H1 (cell line): ENCODE results near the gene LIPM. TPM values are rescaled to one million over a fixed set of nuclear protein-coding genes. Genes with fewer than 3 reads are reported as not detected.

ENCODE experiments used
- CTCF ChIA-PET: fragments of 300-600 bp; sonication (Branson Sonifier 250); formaldehyde crosslinking; loops from one replicate; lab custom pipeline; 2021; ENCODE audit not compliant: partially characterized antibody; lab: Charles Lee
- POLR2A ChIA-PET: fragments of 300-600 bp; sonication (Branson Sonifier 250); formaldehyde crosslinking; loops from one replicate; lab custom pipeline; 2021; ENCODE audit warnings: inconsistent platforms; ENCODE audit not compliant: partially characterized antibody; lab: Charles Lee
- DNase-seq, 2 experiments: peaks; one replicate each; pipeline versions ENCODE4 v3.0.0 to v3.0.0-alpha.2; 2010 to 2022; ENCODE audit warnings: low spot score in 2 of 2, low read depth in 1 of 2, mixed read lengths in 1 of 2
- FAIRE-seq: peaks from 2 replicates; lab custom pipeline; 2011; peaks lifted over from hg19 to GRCh38; lab: Jason Lieb, UNC
- H2AFZ ChIP-seq: 2 replicates; pipeline ENCODE4 v1.8.1; 2012; ENCODE audit warnings: low read length, inconsistent platforms
- H2AK5ac ChIP-seq: 2 replicates; pipeline ENCODE4 v1.6.1; 2013; ENCODE audit warnings: low read depth, low read length
- H2BK120ac ChIP-seq: replicated peaks from 2 replicates; pipeline ENCODE3; 2013; ENCODE audit warnings: low read depth, low read length, inconsistent platforms
- H2BK12ac ChIP-seq: 2 replicates; pipeline ENCODE4 v1.6.1; 2013; ENCODE audit warnings: low read depth, low read length
- H2BK15ac ChIP-seq: 2 replicates; pipeline ENCODE4 v1.6.1; 2013; ENCODE audit warnings: low read length
- H2BK20ac ChIP-seq: 2 replicates; pipeline ENCODE4 v1.6.1; 2013; ENCODE audit warnings: low read length
- H2BK5ac ChIP-seq: 2 replicates; pipeline ENCODE4 v1.6.1; 2013; ENCODE audit warnings: low read depth, low read length
- H3K14ac ChIP-seq: 2 replicates; pipeline ENCODE4 v1.6.1; 2013; ENCODE audit warnings: inconsistent platforms; ENCODE audit not compliant: insufficient read length
- H3K18ac ChIP-seq: 2 replicates; pipeline ENCODE4 v1.6.1; 2013; ENCODE audit warnings: low read length; ENCODE audit errors: extremely low read depth
- H3K23ac ChIP-seq: 2 replicates; pipeline ENCODE4 v1.6.1; 2013; ENCODE audit warnings: inconsistent platforms; ENCODE audit not compliant: insufficient read length
- H3K23me2 ChIP-seq: 2 replicates; pipeline ENCODE4 v1.6.1; 2013; ENCODE audit warnings: low read depth, low read length
- H3K27ac ChIP-seq: 2 replicates; pipeline ENCODE4 v1.6.1; 2011; ENCODE audit warnings: low read depth, low read length, inconsistent platforms
- H3K27me3 ChIP-seq, 4 experiments: replicated peaks in 1 of 4; 1 replicate in 1 of 4; 2 replicates in 3 of 4; pipeline versions ENCODE4 v1.6.1 to v1.8.1; 2011 to 2013; ENCODE audit warnings: low read length in 3 of 4, mild to moderate bottlenecking in 3 of 4, inconsistent platforms in 2 of 4, mixed read lengths in 2 of 4, moderate library complexity in 1 of 4; ENCODE audit not compliant: control insufficient read depth in 3 of 4, insufficient read depth in 3 of 4; ENCODE audit errors: extremely low read depth in 1 of 4
- H3K36me3 ChIP-seq, 4 experiments: 2 replicates each; pipeline versions ENCODE4 v1.6.1 to v1.8.1; 2011 to 2013; ENCODE audit warnings: mild to moderate bottlenecking in 4 of 4, low read length in 3 of 4, moderate library complexity in 2 of 4, control low read depth in 1 of 4, inconsistent platforms in 1 of 4; ENCODE audit not compliant: insufficient read depth in 4 of 4, control insufficient read depth in 2 of 4
- H3K4ac ChIP-seq: replicated peaks from 2 replicates; pipeline ENCODE3; 2013; ENCODE audit warnings: low read length, low read depth, mixed read lengths, inconsistent platforms; ENCODE audit not compliant: insufficient read length
- H3K4me1 ChIP-seq, 4 experiments: replicated peaks in 1 of 4; 1 replicate in 1 of 4; 2 replicates in 3 of 4; pipeline versions ENCODE4 v1.6.1 to v1.8.1; 2011 to 2013; ENCODE audit warnings: low read length in 3 of 4, inconsistent platforms in 2 of 4, mixed read lengths in 1 of 4; ENCODE audit not compliant: insufficient read depth in 4 of 4, control insufficient read depth in 3 of 4
- H3K4me2 ChIP-seq, 2 experiments: 2 replicates each; pipeline versions ENCODE4 v1.6.1 to v1.8.1; 2011 to 2013; ENCODE audit warnings: low read depth in 2 of 2, low read length in 2 of 2, control low read depth in 1 of 2, inconsistent platforms in 1 of 2, mild to moderate bottlenecking in 1 of 2; ENCODE audit not compliant: insufficient read depth in 1 of 2
- H3K4me3 ChIP-seq, 4 experiments: fragments of 200-600, 300-600 bp in 1 of 4; sonication (generic), shearing (Covaris generic), sonication (Bioruptor Twin) in 1 of 4; 2 replicates each; pipeline versions ENCODE4 v1.5.1 to v1.8.1; 2011 to 2016; ENCODE audit warnings: low read length in 4 of 4, low read depth in 3 of 4, control low read depth in 2 of 4, inconsistent platforms in 2 of 4, mild to moderate bottlenecking in 2 of 4, mixed read lengths in 1 of 4, moderate library complexity in 1 of 4; ENCODE audit not compliant: insufficient read depth in 2 of 4; ENCODE audit errors: extremely low read depth in 1 of 4
- H3K56ac ChIP-seq: replicated peaks from 2 replicates; pipeline ENCODE3; 2013; ENCODE audit warnings: low read depth, mild to moderate bottlenecking, mixed read lengths, low read length, inconsistent platforms; ENCODE audit not compliant: insufficient read length
- H3K79me1 ChIP-seq: 2 replicates; pipeline ENCODE4 v1.6.1; 2013; ENCODE audit warnings: low read depth, low read length, control low read depth
- H3K79me2 ChIP-seq, 2 experiments: 2 replicates each; pipeline versions ENCODE4 v1.6.1 to v1.8.1; 2012 to 2013; ENCODE audit warnings: low read length in 2 of 2, mild to moderate bottlenecking in 2 of 2, inconsistent platforms in 1 of 2; ENCODE audit not compliant: insufficient read depth in 2 of 2, control insufficient read depth in 1 of 2
- H3K9ac ChIP-seq, 4 experiments: replicated peaks in 1 of 4; 1 replicate in 1 of 4; 2 replicates in 3 of 4; pipeline versions ENCODE4 v1.6.1 to v1.8.1; 2011 to 2013; ENCODE audit warnings: low read depth in 3 of 4, low read length in 3 of 4, control low read depth in 2 of 4, mild to moderate bottlenecking in 2 of 4, moderate library complexity in 2 of 4, inconsistent platforms in 1 of 4; ENCODE audit errors: extremely low read depth in 1 of 4
- H3K9me3 ChIP-seq, 2 experiments: 2 replicates each; pipeline versions ENCODE4 v1.6.1 to v1.8.1; 2012 to 2013; ENCODE audit warnings: mild to moderate bottlenecking in 2 of 2, moderate library complexity in 2 of 2, control low read depth in 1 of 2, inconsistent platforms in 1 of 2, low read depth in 1 of 2, low read length in 1 of 2, mixed read lengths in 1 of 2; ENCODE audit not compliant: insufficient read depth in 2 of 2
- H4K20me1 ChIP-seq, 2 experiments: replicated peaks in 1 of 2; 2 replicates each; pipeline versions ENCODE3 to v1.8.1; 2011 to 2013; ENCODE audit warnings: inconsistent platforms in 2 of 2, low read length in 2 of 2, mild to moderate bottlenecking in 1 of 2; ENCODE audit not compliant: insufficient read depth in 2 of 2, control insufficient read depth in 1 of 2
- H4K5ac ChIP-seq: 2 replicates; pipeline ENCODE4 v1.6.1; 2013; ENCODE audit warnings: low read length, low read depth, mixed read lengths, inconsistent platforms; ENCODE audit not compliant: insufficient read length
- H4K8ac ChIP-seq: 2 replicates; pipeline ENCODE4 v1.8.0; 2013; ENCODE audit warnings: mild to moderate bottlenecking, moderate library complexity, low read length, inconsistent platforms; ENCODE audit not compliant: insufficient read depth; ENCODE audit errors: extremely low read depth
- H4K91ac ChIP-seq: replicated peaks from 2 replicates; pipeline ENCODE3; 2013; ENCODE audit warnings: low read length, mixed read lengths, inconsistent platforms; ENCODE audit not compliant: insufficient read length
- EGR1 ChIP-seq: IDR thresholded peaks from 2 replicates; pipeline ENCODE4 v1.6.1; 2011; ENCODE audit warnings: low read depth, low read length, borderline replicate concordance
- NRF1 ChIP-seq: IDR thresholded peaks from 2 replicates; pipeline ENCODE4 v1.6.1; 2011; ENCODE audit warnings: mild to moderate bottlenecking, low read depth, low read length, improper control_type of control experiment
- TEAD4 ChIP-seq: IDR thresholded peaks from 2 replicates; pipeline ENCODE4 v1.6.1; 2012; ENCODE audit warnings: low read depth, low read length, inconsistent platforms, mixed read lengths
- WGBS, 2 experiments: shearing (Covaris generic) in 1 of 2; methylation state at CpG; one replicate each; pipeline versions ENCODE4 v1.1.6 to v1.1.7; 2013 to 2015; ENCODE audit warnings: low lambda C conversion rate in 2 of 2, mixed read lengths in 2 of 2, inconsistent platforms in 1 of 2, low coverage in 1 of 2, missing lambda C conversion rate in 1 of 2; ENCODE audit not compliant: insufficient replicate concordance in 2 of 2, insufficient coverage in 1 of 2, insufficient read length in 1 of 2; ENCODE audit errors: extremely low coverage in 1 of 2, missing lambda C conversion rate in 1 of 2; 5-methylcytosine and 5-hydroxymethylcytosine counted together
- polyA plus RNA-seq, 7 experiments: library from polyadenylated mRNA; depleted of rRNA in 3 of 7; stranded (reverse) in 5 of 7; unstranded in 2 of 7; fragments of >200 nt in 5 of 7; fragments of 200-250 nt in 2 of 7; gene quantifications; 1 replicate in 5 of 7; 2 replicates in 1 of 7; 4 replicates in 1 of 7; pipeline versions ENCODE4 v1.2.1 to v1.2.3, GENCODE V29; 2011 to 2013; ENCODE audit warnings: missing spikeins in 2 of 7, mixed read lengths in 2 of 7
- total RNA-seq: library from RNA; stranded (reverse); fragmentation: NEBNext Ultra II Directional; extraction: Animal tissue kit (Norgen Biotek cat#: 25700); gene quantifications from 2 replicates; pipeline ENCODE4 v1.2.1, GENCODE V29; 2021

LIPM gene
- total and polyA plus RNA-seq, 2 of the 8 experiments (the other 6 are each of a cell fraction or from before 2014, with no cell fraction given), result not detected

DNA sequence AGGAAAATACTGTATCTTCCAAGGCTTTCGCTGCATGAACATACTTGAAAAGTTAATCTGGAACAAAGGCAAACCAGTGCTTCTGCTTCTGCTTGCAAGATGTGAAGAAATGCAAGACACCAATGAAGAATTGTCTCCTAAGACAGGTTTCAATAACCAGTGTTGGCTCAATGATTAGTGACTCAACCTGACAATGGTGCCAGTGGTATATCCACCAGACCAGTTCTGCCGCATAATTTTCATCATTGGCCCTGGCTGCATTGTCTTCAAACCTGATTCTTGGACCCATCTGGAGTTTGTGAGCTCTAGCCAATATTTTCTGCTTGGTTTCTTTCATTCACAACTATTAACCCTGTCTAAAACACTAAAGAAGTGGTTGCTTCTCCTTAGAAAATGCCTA, 63.9 kb downstream of the LIPM start:
- no peak overlapping the region for H4K8ac ChIP-seq
- no peak for DNase-seq
- H2BK120ac ChIP-seq, result no peak overlapping the region
- H3K4me1 ChIP-seq, result no peaks in the 10 kb centered on the region
- H3K36me3 ChIP-seq, result no peaks in the 10 kb centered on the region
- no peaks in the 10 kb centered on the region for H3K79me2 ChIP-seq
- no peak overlapping the region for H3K9ac ChIP-seq
- H2AK5ac ChIP-seq, result no peak overlapping the region
- no peaks in the 10 kb centered on the region for H3K79me1 ChIP-seq
- no peak for FAIRE-seq
- H4K91ac ChIP-seq, result no peak overlapping the region
- no peak overlapping the region for H3K27ac ChIP-seq
- H2BK5ac ChIP-seq, result no peak overlapping the region
- no peak overlapping the region for H2BK12ac ChIP-seq
- no peaks in the 10 kb centered on the region for H3K27me3 ChIP-seq
- no peak overlapping the region for H3K56ac ChIP-seq
- H3K14ac ChIP-seq, result no peak overlapping the region
- H3K18ac ChIP-seq, result no peak overlapping the region
- no peak overlapping the region for H3K4me2 ChIP-seq
- H3K23ac ChIP-seq, result no peak overlapping the region
- H4K20me1 ChIP-seq, result no peaks in the 10 kb centered on the region
- no peaks in the 10 kb centered on the region for H3K23me2 ChIP-seq
- ChIA-PET CTCF (no interaction called here), POLR2A (no interaction called here)
- no peak overlapping the region for H2BK20ac ChIP-seq
- H4K5ac ChIP-seq, result no peak overlapping the region
- WGBS, 2 experiments, result 95% methylated on average over 2 of the region's 2 CpGs; no CpG with 5 or more reads in 1 of the 2 experiments
- no peak overlapping the region for H2AFZ ChIP-seq
- no peak overlapping the region for H3K4me3 ChIP-seq
- H2BK15ac ChIP-seq, result no peak overlapping the region
- H3K9me3 ChIP-seq, result no peaks in the 10 kb centered on the region
- H3K4ac ChIP-seq, result no peak overlapping the region
- TF ChIP-seq EGR1 (no peak), NRF1 (no peak), TEAD4 (no peak)
